Left cardiac atrium (tissue), 4 donors: ENCODE measurements around the gene CHRNA4. TPM values are rescaled to one million over a fixed set of nuclear protein-coding genes. Genes with fewer than 3 reads are reported as not detected.
"Not testable (repeated sequence)": the region's sequence is repeated elsewhere in the genome, so short reads cannot be mapped to it uniquely, and the experiment has no call there.

Experiments used
- ATAC-seq, 2 donors: fragments of 200-7000 bp; cut with Tn5 transposase; one replicate each; pipeline ENCODE4 v1.9.1; 2020; ENCODE audit warnings: mild to moderate bottlenecking in 2 of 2, moderate library complexity in 2 of 2
- DNase-seq: peaks from one replicate; pipeline ENCODE4 v3.0.0-alpha.2; 2020
- intact Hi-C, 2 donors: fragments of 100-400 bp; cut with DNase I; formaldehyde crosslinking; loops; one replicate each; pipeline versions ENCODE4 v1.14.1 to v1.15.1; 2022 to 2023
- total RNA-seq, 2 donors: library from RNA; stranded (reverse); fragmentation: NEBNext Ultra II Directional; extraction: Animal tissue kit (Norgen Biotek cat#: 25700); gene quantifications; one replicate each; pipeline ENCODE4 v1.2.1, GENCODE V29; 2021
- donor health status: DM: no; HTN: yes; CAD: no.
- donor health status: DM: no; HTN: yes; CAD: no; lungs with severe emphysema.
- donor health status: DM: yes; HTN: yes; CAD: no.
- donor health status: Dilated cardiomyopathy.

CHRNA4 gene
- total RNA-seq, 2 donors from 2014 or later: 0.06 to 0.31 TPM

DNA sequence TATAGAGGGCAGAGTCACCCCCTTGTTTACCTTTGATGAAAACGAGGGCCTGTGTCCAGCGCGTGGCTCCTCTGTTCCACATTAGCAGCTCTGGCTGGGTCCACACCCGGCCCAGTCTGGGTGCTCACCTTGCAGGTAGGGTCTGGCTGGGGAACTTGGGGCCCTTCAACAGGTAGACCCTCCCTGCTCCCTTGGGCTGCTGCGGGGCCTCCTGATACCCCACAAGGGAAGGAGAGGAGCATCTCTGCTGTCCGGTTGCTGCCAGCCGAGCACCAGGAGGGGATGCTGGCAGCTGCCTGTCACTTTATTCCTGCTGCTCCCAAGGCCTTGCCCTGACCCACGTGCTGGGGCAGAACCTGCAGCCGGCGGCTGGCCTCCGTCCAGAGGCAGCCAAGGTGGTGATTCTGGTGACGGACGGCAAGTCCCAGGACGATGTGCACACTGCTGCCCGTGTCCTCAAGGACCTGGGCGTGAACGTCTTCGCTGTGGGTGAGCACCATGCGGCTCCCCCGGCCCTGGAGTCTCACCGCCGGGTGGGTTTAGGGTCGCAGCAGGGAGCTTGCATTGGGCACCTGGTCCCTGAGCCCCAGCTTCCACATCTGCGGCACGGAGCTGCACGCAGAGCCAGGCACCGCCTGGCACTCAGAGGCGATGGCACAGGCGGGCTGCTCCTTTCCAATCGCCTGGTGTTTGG is 52.8 kb downstream of the CHRNA4 start:
- ATAC-seq: no peak
- intact Hi-C loops: no loop called here
- DNase-seq: no peak

DNA sequence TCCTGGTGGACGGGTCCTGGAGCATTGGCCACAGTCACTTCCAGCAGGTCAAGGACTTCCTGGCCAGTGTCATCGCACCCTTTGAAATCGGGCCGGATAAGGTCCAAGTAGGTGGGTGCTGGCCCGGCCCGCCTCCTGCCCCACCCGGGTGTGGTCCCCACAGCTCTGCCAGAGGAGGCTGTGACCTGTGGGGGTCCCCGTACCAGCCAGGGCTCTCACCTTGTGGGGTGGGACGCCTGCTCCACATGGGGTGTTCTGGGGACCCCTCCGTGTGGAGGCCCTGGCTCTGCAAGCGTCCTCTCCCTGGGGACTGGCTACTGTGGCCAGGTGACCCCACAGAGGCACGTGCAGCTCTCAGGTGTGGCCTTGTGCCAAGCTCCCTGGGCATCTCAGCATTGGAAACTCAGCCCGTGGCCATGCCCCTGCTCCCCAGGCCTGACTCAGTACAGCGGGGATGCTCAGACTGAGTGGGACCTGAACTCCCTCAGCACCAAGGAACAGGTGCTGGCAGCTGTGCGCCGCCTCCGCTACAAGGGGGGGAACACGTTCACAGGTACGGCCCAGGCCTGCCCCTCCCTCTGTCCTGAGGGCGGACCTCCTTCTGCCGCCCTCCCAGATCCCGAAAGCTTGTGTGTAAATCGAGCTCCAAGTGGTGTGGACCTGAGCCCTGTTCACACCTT is 53.5 kb downstream of the CHRNA4 start:
- no peak for ATAC-seq
- intact Hi-C loops: no loop called here
- DNase-seq: no peak

DNA sequence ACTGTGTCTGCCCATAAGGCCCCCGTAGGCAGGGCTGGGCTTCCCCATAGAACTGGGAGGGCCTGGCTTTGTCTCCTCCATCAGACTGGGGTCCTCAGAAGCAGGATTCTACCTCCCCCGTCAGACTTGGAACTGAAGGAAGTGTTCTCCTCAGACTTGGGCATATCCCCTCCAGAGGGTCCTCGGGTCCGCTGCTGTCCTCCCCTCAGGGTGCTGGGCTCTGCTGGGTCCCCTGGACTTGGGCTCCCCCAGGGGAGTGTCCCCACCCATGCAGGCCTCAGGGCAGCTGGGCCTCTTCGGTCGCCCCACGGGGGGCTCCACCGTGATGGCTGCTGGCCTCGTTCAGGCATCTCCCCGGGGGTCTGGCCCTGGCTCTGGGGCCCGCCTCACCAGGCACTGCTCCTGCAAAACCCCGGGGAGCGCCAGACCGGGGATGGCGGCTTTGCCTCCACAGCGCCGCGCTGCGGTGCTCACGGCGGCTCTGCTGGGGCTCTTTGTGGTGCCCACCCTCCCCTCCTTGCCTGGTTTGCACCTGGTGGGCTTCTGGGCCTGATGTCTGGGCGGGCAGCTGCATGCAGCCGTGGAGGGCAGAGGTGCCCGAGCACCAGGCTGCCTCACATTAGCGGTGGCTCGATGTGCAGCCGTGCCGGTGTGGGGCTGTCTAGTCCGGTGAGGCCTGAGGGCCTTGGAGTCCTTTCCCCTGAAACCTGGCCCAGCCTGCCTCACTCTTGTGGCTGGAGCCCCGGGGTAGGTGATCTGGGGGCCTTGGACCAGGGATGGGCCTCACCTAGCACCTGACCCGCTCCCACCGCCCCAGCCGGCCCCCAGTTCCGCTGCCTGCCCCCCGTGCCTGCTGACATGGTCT is 54.2 kb downstream of the CHRNA4 start:
- intact Hi-C loops: no loop called here

DNA sequence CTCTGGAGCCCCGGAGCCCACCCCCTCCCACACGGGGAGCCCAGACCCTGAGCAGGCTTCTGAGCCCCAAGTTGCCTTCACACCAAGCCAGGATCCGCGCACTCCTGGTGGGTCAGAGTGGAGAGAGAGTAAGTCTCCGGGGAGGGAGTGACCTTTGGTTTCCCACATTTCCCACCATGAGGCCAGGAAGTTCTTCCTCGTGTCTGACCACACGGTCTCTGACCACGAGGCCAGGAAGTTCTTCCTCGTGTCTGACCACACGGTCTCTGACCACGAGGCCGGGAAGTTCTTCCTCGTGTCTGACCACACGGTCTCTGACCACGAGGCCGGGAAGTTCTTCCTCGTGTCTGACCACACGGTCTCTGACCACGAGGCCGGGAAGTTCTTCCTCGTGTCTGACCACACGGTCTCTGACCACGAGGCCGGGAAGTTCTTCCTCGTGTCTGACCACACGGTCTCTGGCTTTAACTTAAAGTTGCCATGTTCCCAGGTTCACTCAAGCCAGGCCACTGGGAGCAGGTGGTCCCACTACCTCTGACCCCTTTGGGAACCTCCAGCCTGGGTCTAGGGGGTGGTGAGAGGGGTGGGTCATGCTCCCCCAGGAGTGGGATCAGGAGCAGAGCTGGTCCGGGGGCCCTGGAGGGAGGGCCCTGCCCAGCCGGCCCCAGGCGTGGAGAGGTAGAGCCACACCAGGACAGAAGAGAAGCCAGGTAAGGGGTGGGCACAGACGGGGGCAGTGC is 55.0 kb downstream of the CHRNA4 start:
- DNase-seq, intact Hi-C loops: not testable (repeated sequence)

More for the DNA sequence above, 54.2 kb downstream of the CHRNA4 start:
- no peak for ATAC-seq
- DNase-seq: no peak

DNA sequence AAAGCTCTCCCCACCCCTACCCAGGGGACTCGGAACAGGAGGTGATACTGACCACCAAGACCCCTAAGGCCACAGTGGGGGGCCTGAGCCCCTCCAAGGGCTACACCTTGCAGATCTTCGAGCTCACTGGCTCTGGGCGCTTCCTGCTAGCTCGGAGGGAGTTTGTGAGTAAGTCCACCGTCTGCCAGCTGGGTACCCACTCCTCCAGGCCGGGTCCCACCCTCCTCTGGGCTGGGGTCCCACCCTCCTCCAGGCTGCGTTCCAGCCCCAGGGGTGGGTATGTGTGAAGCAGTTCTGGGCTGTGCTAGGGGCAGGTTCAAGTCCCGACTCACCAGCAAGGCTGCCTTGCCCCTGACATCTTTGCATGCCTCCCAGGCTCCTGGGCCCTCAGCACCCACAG is 55.8 kb downstream of the CHRNA4 start:
- ATAC-seq (no peak), DNase-seq (no peak)
- intact Hi-C loops: no loop called here

More for the DNA sequence above, 55.0 kb downstream of the CHRNA4 start:
- ATAC-seq: not testable (repeated sequence)

DNA sequence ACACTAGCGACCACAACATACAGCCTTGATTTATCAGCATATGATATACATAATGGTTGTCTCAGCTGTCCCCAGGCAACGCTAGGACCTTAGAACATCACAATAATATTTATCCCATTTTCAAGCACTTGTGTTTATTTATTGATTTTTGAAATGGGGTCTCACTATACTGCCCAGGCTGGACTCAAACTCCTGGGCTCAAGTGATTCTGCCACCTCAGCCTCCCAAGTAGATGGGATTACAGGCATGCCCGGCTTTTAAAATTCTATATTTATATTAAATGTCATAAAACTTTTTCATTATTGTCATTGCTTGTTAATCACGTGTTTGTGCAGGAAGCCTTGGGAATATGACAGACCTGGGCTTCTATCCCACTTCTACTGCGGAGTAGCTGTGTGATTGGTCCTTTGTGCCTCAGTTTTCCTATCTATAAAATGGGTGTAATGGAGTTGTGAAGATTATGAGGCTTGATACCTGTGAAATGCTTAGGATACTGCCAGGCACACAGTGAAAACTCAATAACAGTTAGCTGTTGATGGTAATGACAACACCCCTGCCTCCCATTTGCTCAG is 58.0 kb downstream of the CHRNA4 start:
- DNase-seq (no peak), ATAC-seq (no peak)
- intact Hi-C loops: no loop called here

DNA sequence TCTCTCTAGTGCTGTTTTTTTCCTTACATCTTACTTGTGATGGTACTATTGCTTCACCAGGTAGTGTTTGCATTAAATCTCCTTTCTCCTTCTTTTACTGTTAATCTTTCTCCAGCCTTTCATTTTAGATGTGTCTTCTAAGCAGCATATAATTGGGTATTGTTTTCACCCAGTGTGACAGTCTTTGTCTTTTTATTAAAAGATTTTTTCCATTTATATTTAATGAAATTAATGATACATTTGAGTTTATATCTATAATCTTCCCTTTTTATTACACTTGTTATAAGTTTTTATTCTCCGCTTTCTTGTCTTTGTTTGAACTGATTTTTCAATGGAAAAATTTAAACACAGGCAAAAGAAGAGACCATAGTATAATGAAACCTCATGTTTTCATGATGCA is 59.5 kb downstream of the CHRNA4 start:
- intact Hi-C loops: no loop called here
- DNase-seq (no peak), ATAC-seq (no peak)

DNA sequence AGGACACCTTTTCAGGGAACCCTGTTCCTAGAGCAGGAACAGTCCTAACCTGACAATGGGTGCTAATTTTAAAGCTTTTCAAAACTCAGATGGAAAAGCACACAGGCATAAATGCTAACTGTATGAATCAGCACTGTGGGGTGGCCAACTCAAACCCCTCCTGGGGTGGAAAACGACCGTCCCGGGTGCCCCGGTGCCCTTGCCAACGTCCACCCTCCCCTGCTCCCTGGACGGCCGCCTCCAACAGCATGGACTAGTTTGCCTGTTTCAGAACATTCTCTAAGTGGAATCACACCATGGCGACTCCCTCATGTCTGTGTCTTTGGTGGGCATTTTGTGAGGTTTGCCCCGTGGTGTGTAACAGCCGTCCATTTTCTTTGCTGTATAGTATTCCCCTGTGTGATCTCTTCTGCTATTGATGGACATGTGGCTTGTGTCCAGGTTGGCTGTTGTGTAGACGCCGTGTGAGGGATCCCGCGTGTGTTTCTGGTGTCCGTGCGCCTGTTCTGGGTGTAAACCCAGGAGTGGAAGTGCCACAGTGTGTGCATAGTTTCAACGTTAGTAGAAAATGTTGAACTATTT is 62.3 kb downstream of the CHRNA4 start:
- DNase-seq (no peak), ATAC-seq (no peak)
- intact Hi-C loops: no loop called here

DNA sequence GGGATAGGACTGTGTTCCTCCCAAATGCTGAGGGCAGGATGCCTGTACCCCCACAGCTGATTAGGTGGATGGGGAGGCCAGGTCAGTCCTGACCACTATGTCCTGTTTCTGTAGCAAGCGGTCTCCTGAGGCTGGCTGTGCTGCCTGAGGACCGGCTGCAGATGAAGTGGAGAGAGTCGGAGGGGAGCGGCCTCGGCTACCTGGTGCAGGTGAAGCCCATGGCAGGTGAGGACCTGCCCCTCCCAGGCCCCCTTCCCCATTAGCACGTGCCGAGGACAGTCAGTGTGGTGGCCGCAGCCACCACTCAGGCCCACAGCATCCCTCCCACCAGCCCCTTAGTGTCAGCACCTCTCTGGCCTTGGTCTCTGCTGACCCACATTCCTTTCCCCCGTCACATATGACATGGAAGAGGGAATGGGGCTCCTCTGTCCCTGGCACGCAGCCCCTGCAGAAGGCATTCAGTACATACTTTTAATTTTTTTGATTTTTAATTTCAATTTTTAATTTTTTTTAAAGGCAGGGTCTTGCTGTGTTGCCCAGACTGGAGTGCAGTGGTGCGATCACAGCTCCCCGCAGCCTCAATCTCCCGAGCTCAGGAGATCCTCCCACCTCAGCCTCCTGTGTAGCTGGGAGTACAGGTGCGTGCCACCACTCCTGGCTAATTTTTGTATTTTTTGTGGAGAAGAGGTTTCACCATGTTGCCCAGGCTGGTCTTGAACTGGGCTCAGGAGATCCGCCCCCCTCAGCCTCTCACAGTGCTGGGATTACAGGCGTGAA is 63.2 kb downstream of the CHRNA4 start:
- ATAC-seq: no peak
- intact Hi-C loops: no loop called here
- no peak for DNase-seq

DNA sequence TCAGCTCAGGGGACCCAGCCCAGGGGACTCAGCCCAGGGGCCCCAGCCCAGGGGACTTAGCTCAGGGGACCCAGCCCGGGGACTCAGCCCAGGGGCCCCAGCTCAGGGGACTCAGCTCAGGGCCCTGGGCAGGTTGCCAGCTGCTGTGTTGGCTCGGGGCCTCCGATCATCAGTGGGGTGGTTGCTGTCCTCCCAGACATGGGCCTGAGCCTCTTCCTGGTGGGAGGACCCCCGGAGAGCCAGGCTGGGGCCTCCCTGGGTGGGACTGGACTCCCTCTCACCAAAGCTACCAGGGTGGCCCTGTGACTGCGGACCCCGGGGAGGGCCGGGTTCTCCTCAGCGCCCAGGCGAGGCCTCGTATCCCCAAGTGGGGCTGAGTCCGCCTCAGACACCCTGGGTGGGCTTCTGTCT is 63.8 kb downstream of the CHRNA4 start:
- intact Hi-C loops: no loop called here
- no peak for ATAC-seq
- no peak for DNase-seq

DNA sequence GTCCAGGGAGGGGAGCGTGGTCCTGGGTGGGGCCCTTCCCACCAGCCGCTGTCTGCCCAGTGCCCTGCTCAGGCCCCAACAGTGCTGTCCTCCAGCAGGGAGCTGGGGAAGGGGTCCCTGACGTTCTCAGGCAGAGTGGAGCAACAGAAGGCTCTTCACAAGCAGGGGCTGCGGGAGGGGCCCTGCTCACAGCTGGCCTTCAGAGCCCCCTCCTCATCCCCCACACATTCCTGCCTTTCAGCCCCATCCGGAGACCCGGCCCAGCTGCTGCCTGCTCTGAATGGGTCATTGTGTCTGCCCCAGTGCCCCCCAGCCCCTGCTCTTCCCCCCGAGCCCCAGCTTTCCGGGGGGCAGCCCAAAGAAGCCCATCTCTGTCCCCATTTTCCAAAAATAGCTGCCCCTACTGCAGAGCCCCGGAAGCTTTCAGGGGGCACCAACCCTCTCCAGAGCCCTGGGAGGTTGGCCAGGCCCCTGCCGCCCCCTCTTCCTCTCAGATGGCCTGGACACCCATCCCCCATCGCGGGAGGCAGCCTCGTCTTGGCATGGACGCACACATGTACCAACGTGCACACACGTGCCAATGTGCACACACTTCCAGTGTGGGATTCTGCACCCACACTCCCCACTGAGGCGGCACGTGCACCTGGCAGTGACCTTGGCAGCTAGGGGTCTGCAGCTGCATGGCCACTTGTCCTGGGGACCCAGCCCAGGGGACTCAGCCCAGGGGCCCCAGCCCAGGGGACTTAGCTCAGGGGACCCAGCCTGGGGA is 64.4 kb downstream of the CHRNA4 start:
- DNase-seq: no peak
- ATAC-seq: no peak
- intact Hi-C loops: no loop called here

DNA sequence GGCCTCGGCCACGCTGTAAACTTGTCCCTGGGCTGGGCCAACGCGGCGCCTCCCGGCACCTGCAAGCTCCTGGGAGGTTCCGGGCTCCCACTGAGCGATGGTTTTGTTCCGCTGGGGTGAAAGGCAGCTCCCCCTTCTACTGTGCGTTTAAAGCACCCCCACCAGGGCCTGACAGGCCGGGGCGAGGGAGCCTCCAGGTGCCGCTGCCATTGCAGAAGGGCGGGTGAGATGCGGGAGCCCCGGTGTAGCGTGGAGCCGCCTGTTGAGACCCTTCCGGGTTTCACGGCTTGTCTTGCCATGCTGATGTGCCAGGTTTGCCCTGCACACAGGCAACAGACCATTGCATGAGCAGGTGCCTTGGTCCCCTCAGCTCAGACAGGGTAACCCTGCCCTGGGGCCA is 65.3 kb downstream of the CHRNA4 start:
- DNase-seq (no peak), ATAC-seq (no peak)
- intact Hi-C loops: no loop called here

DNA sequence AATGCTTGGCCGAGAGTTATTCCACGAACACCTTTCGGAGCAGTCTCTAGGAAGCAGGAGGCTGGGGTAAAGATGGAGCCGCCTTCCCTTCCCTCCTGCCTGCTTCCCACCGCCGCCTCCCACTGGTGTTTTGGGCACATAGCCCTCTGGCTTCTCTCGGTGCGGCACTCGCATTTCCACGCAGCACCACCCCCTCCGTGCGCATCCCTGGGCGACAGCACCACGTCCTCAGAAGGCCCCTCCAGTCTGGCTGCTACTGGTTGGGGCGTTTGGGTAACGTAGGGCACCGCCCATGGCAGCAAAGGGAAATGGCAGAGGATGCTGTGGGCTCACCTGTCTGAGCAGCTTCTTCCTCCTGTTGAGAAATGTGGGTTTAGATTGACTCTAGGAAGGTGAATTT is 65.7 kb downstream of the CHRNA4 start:
- DNase-seq (no peak), ATAC-seq (no peak)
- intact Hi-C loops: no loop called here

DNA sequence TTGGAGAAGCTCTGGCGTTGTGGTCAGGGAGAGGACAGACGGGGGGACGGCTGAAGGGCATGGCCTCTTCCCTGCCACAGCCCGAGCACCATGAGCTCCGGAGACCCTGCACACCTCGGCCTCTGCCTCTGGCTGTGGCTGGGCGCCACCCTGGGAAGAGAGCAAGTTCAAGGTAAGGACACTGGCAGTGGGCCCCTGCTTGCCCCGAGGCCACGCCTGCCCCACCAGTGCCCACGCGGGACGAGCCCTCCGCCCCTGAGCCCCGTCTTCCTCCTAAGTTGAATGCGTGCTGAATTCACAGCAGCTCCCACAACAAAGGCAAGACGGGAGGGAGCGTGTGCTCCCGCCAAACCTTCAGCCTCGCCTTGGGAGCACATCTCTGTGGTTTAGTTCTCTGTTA is 66.1 kb downstream of the CHRNA4 start:
- no peak for DNase-seq
- ATAC-seq: no peak
- intact Hi-C loops: no loop called here

DNA sequence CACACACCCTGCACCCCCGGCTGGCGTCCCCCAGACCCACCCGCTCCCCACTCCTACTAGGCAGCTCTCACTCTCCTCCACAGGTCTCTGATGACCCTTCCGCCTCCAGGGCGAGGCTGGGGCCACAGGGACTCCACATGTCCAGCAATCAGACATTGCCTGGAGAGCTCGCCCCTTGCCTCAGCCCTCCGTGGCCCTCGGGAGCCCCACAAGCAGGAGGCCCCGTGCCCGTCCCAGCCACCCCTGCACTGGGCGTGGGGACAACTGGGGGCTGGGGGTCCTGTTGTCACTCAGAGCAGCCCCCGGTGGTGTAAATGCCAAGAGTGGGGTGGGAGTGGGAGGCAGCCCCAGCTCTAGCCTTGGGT is 66.6 kb downstream of the CHRNA4 start:
- ATAC-seq (no peak), DNase-seq (no peak)
- intact Hi-C loops: no loop called here

DNA sequence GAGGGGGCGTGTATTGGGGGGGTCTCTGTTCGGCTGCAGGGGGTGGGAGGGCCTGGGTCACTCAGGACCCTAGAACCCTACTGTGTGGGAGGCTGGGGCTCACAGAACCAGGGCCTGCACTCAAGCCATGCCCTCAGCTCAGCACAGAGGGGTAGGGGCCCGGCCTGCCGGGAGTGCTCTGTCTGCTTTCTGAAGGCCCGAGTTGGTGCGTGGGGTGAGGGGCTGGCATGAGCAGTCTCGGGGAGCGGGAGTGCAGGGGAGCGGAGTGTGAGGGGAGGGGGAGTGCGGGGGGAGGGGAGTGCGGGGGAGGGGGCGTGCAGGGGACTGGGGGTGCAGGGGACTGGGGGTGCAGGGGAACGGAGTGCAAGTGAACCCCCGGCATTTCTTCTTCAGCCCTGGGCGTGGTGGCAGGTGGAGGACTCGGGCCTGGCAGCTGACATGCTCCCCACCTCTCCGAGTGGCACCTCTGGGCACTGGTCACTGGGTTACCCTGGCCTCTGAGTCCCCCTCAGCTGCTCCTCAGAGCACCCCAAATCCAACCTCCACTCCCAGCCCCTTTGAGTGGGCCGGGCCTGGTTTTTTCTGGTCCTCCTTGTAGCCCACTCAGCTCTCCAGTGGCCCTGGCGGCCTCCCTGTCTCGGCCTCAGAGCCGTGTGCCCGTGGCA is 67.1 kb downstream of the CHRNA4 start:
- no peak for ATAC-seq
- no peak for DNase-seq
- intact Hi-C loops: no loop called here

DNA sequence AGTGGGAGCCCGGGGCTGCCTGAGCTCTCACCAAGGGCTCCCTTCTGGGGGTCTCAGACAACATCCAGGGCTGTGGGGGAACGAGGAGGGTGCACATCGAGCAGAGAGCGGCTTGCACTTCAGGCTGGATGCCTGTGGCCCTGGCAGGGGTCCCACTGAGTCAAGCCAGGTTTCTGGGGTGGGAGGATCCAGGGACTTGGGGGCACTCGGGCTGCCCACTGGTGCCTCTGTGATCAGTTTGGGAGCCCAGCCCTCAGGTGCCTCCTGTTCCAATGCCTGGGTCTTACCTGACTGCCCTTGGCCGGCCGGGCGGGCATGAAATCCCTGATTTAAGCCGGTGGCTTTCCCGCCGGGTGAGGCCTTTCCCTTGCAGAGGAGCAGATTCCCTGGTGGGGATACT is 67.7 kb downstream of the CHRNA4 start:
- intact Hi-C loops: no loop called here
- ATAC-seq: no peak
- DNase-seq: no peak
